ENCODE measurements around the gene S1PR5. TPM values are rescaled to one million over a fixed set of nuclear protein-coding genes. Genes with fewer than 3 reads are reported as not detected.

Gene S1PR5
- polyA plus RNA-seq, 1 donor (not counting 4 experiments of a cell fraction or from before 2014, with no cell fraction given) = 10.5 TPM

DNA sequence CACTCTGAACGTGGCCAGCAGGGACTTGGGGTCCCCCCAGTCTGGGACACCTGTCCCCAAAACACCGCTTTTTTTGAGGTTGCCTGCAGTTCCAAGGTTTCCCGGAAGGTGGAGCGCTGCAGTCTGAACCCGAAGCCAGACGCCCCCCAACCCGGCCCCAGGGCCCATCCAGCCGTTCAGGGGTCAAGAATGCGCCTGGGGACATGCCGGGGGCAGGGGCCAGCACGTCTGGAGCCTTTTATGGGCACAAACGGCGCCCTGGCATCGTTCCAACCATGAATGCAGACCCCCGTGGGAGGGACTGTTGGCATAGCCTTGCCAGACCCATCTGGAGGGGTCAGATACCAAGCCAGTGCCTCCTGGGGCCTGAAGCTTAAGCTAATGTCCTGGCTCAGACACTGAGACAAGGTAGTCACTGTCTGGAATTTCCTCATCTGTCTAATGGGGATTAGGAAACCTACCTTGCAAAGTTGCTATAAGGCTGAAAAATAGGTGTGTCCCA, 6.9 kb downstream of the S1PR5 start:
- no peaks in the 10 kb centered on the region for H3K9me3 ChIP-seq (ENCODE audit: control insufficient read depth, low read depth, low read length)
- H3K9me1 ChIP-seq (ENCODE audit: control insufficient read depth, extremely low read depth, insufficient read depth, low read length) = no peaks in the 10 kb centered on the region
- no peak overlapping the region for H3K9ac ChIP-seq (ENCODE audit: control insufficient read depth, extremely low read depth, insufficient read depth, low read length)
- H3K4me2 ChIP-seq (ENCODE audit: control insufficient read depth, extremely low read depth, insufficient read depth, low read depth, low read length) = no peak overlapping the region
- no peak overlapping the region for H3K27ac ChIP-seq (ENCODE audit: control insufficient read depth, insufficient read depth, low read length)
- no peak for DNase-seq (ENCODE audit: low read depth, low spot score)
- peaks cover 18% of the 10 kb centered on the region for H3K4me1 ChIP-seq (ENCODE audit: control insufficient read depth, extremely low read depth, insufficient read depth, low read length)
- H3K4me3 ChIP-seq (ENCODE audit: control insufficient read depth in 2 of 3, extremely low read depth in 1 of 3, insufficient read depth in 2 of 3, low read depth in 1 of 3, low read length in 3 of 3) = no peak overlapping the region
- dilution Hi-C loops (cut with MboI; ENCODE audit: extremely low pct_ligation_motif_present, low sequenced_read_pairs) = loop anchor here (5.0 kb wide), 1 partner anchor 47 kb away; no protein-coding TSS in a partner anchor
- H4K20me1 ChIP-seq (ENCODE audit: control insufficient read depth, extremely low read depth, insufficient read depth, low read length) = no peaks in the 10 kb centered on the region
- H2AFZ ChIP-seq (ENCODE audit: control insufficient read depth, low read length) = no peak overlapping the region
- FAIRE-seq = peak; percentile 61
- peaks cover 5 to 12% of the 10 kb centered on the region in 2 experiments for H3K36me3 ChIP-seq (ENCODE audit: control insufficient read depth in 2 of 2, extremely low read depth in 1 of 2, insufficient read depth in 2 of 2, low read length in 2 of 2)
- peaks cover 21% of the 10 kb centered on the region for H3K79me2 ChIP-seq (ENCODE audit: control insufficient read depth, insufficient read depth, low read length)
- TF ChIP-seq EZH2 (IDR thresholded peaks at IDR 0.05; ENCODE audit: low read length) = no peak
- peak; percentile 54 to 63 (median 62) for TF ChIP-seq CTCF (optimal IDR thresholded peaks at IDR 0.05 in 1 of 3, IDR thresholded peaks at IDR 0.05 in 1 of 3, conservative IDR thresholded peaks at IDR 0.05 in 1 of 3; ENCODE audit: extremely low read depth in 1 of 3, insufficient read depth in 2 of 3, low read length in 3 of 3)
- no peaks in the 10 kb centered on the region for H3K27me3 ChIP-seq (ENCODE audit: control insufficient read depth, extremely low read depth, insufficient read depth, low read length)

- H3K9me1 ChIP-seq (ENCODE audit: control insufficient read depth, extremely low read depth, insufficient read depth, low read length) = no peaks in the 10 kb centered on the region
- H4K20me1 ChIP-seq (ENCODE audit: control insufficient read depth, extremely low read depth, insufficient read depth, low read length) = no peaks in the 10 kb centered on the region
- H3K9ac ChIP-seq (ENCODE audit: control insufficient read depth, extremely low read depth, insufficient read depth, low read length) = no peak overlapping the region
- peaks cover 6% of the 10 kb centered on the region for H3K79me2 ChIP-seq (ENCODE audit: control insufficient read depth, insufficient read depth, low read length)
- no peak overlapping the region for H2AFZ ChIP-seq (ENCODE audit: control insufficient read depth, low read length)
- H3K36me3 ChIP-seq (ENCODE audit: control insufficient read depth in 2 of 2, extremely low read depth in 1 of 2, insufficient read depth in 2 of 2, low read length in 2 of 2) = peaks cover 5 to 8% of the 10 kb centered on the region in 2 experiments
- TF ChIP-seq EZH2 (IDR thresholded peaks at IDR 0.05; ENCODE audit: low read length) (no peak), CTCF (optimal IDR thresholded peaks at IDR 0.05 in 1 of 3, IDR thresholded peaks at IDR 0.05 in 1 of 3, conservative IDR thresholded peaks at IDR 0.05 in 1 of 3; ENCODE audit: extremely low read depth in 1 of 3, insufficient read depth in 2 of 3, low read length in 3 of 3) (no peak)
- peaks cover 19% of the 10 kb centered on the region for H3K4me1 ChIP-seq (ENCODE audit: control insufficient read depth, extremely low read depth, insufficient read depth, low read length)
- FAIRE-seq (no peak), DNase-seq (ENCODE audit: low read depth, low spot score) (no peak)
- H3K9me3 ChIP-seq (ENCODE audit: control insufficient read depth, low read depth, low read length) = no peaks in the 10 kb centered on the region
- dilution Hi-C loops (cut with MboI; ENCODE audit: extremely low pct_ligation_motif_present, low sequenced_read_pairs) = no loop called here
- H3K27ac ChIP-seq (ENCODE audit: control insufficient read depth, insufficient read depth, low read length) = no peak overlapping the region
- H3K4me3 ChIP-seq (ENCODE audit: control insufficient read depth in 2 of 3, extremely low read depth in 1 of 3, insufficient read depth in 2 of 3, low read depth in 1 of 3, low read length in 3 of 3) = no peak overlapping the region
- H3K27me3 ChIP-seq (ENCODE audit: control insufficient read depth, extremely low read depth, insufficient read depth, low read length) = no peaks in the 10 kb centered on the region
- H3K4me2 ChIP-seq (ENCODE audit: control insufficient read depth, extremely low read depth, insufficient read depth, low read depth, low read length) = no peak overlapping the region
These were observed 8.5 kb downstream of the S1PR5 start for GRCh38 chr19:10508707-10509106.
